ENCODE results near the gene GABARAP. TPM values are rescaled to one million over a fixed set of nuclear protein-coding genes. Genes with fewer than 3 reads are reported as not detected.

GABARAP gene
- total and polyA plus RNA-seq, 2 of the 4 experiments (the other 2 are of a cell fraction), result 77.8 to 780 TPM

DNA sequence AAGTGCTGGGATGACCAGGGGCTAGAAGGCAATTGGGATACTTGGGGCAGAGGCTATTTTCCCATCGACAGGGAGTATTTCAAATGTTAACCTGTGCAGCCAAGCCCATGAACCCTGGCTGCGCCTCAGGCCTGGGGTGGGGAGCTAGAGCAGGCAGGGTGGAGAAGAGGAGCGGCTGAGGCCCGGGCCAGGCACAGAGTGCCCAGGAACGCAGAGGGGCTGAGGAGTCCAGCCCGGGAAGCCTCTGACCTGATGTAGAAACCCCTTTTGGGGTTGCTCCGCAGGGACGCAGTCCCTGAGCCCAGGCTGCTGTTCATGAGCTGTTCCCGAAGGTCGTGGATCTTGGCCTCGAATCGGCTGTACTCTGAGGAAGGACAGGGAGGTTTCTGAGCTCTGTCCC is 46.3 kb downstream of the GABARAP start:
- Histone ChIP-seq H2BK5ac (ENCODE audit: low read depth, low read length, poor library complexity, severe bottlenecking) (no peak overlapping the region), H3K27me3 (ENCODE audit: control insufficient read depth, insufficient read depth, low read length) (no peaks in the 10 kb centered on the region), H4K8ac (ENCODE audit: low read depth in 2 of 2, low read length in 2 of 2) (no peak overlapping the region), H3K23ac (ENCODE audit: low read depth, low read length) (no peak overlapping the region), H3K79me1 (ENCODE audit: low read depth in 1 of 2, low read length in 2 of 2) (no peaks in the 10 kb centered on the region; a peak in 2 of 4 replicates), H2BK20ac (ENCODE audit: low read depth, low read length) (no peak overlapping the region), H2AFZ (replicated peaks; ENCODE audit: low read length, poor library complexity) (no peak overlapping the region), H4K5ac (ENCODE audit: low read depth, low read length) (no peak overlapping the region), H3K4ac (ENCODE audit: low read depth, low read length) (no peak overlapping the region), H4K20me1 (ENCODE audit: insufficient read depth, low read length) (peaks cover 11% of the 10 kb centered on the region), H3K9me3 (ENCODE audit: control insufficient read depth, insufficient read depth, low read length) (no peaks in the 10 kb centered on the region), H2AK9ac (replicated peaks; ENCODE audit: low read depth, low read length, poor library complexity) (no peak overlapping the region), H2BK15ac (ENCODE audit: low read depth, low read length) (no peak overlapping the region), H4K91ac (ENCODE audit: insufficient read depth, low read depth, low read length) (no peak overlapping the region), H3K36me3 (ENCODE audit: control insufficient read depth, insufficient read depth, low read length) (peaks cover 50% of the 10 kb centered on the region), H3K18ac (ENCODE audit: low read depth, low read length) (no peak overlapping the region), H2BK120ac (ENCODE audit: low read depth, low read length) (no peak overlapping the region), H2AK5ac (ENCODE audit: low read depth, low read length) (no peak overlapping the region), H3K4me1 (ENCODE audit: control insufficient read depth, insufficient read depth, low read length) (no peaks in the 10 kb centered on the region), H3K4me2 (ENCODE audit: low read depth, low read length) (no peak overlapping the region), H3K27ac (ENCODE audit: insufficient read depth, low read length) (no peak overlapping the region), H3K4me3 (ENCODE audit: insufficient read depth, low read depth, low read length) (no peak overlapping the region), H3K9me1 (ENCODE audit: insufficient read depth, low read length) (no peaks in the 10 kb centered on the region), H3K9ac (ENCODE audit: low read depth, low read length) (no peak overlapping the region), H3K14ac (replicated peaks; ENCODE audit: low read depth, low read length) (no peak overlapping the region), H3K56ac (ENCODE audit: extremely low read depth, insufficient read depth, low read length) (no peak overlapping the region)
- dilution Hi-C loops (cut with HindIII; ENCODE audit: low sequenced_read_pairs, unreplicated experiment), result no loop called here
- in situ Hi-C loops (cut with MboI; ENCODE audit: low sequenced_read_pairs), result no loop called here
- CTCF ChIA-PET, result no interaction called here
- WGBS, 2 experiments (ENCODE audit: extremely low coverage in 2 of 2, insufficient read length in 1 of 2), result 100% methylated on average over 3 of the region's 12 CpGs; no CpG with 5 or more reads in 1 of the 2 experiments
- TF ChIP-seq RAD21 (IDR thresholded peaks at IDR 0.05; ENCODE audit: low read length) (no peak), NFE2L2 (IDR thresholded peaks at IDR 0.05; ENCODE audit: low read depth, low read length) (no peak), CHD1 (IDR thresholded peaks at IDR 0.05; ENCODE audit: low read depth, low read length) (no peak), MXI1 (IDR thresholded peaks at IDR 0.05; ENCODE audit: borderline replicate concordance, low read depth, low read length) (no peak), RCOR1 (IDR thresholded peaks at IDR 0.05; ENCODE audit: insufficient replicate concordance, low read length) (no peak), BHLHE40 (IDR thresholded peaks at IDR 0.05; ENCODE audit: low read depth, low read length) (no peak), FOS (IDR thresholded peaks at IDR 0.05; ENCODE audit: low read depth, low read length) (no peak)
- TF ChIP-seq, protein P1, sequence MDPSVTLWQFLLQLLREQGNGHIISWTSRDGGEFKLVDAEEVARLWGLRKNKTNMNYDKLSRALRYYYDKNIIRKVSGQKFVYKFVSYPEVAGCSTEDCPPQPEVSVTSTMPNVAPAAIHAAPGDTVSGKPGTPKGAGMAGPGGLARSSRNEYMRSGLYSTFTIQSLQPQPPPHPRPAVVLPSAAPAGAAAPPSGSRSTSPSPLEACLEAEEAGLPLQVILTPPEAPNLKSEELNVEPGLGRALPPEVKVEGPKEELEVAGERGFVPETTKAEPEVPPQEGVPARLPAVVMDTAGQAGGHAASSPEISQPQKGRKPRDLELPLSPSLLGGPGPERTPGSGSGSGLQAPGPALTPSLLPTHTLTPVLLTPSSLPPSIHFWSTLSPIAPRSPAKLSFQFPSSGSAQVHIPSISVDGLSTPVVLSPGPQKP (IDR thresholded peaks at IDR 0.05; ENCODE audit: borderline replicate concordance, low read depth, low read length), result no peak
- no peak for DNase-seq
- intact Hi-C loops (cut with micrococcal nuclease), result no loop called here
- POLR2A ChIA-PET (ENCODE audit: unreplicated experiment), result no interaction called here
- ATAC-seq (ENCODE audit: low read depth), result no peak
- no TSS peak for BruUV-seq (replicated peaks)

Measured in IMR-90 (cell line).